SH-SY5Y (cell line): ENCODE results near the gene PRKACB.

Experiments
- GATA2 ChIP-seq: IDR thresholded peaks from 2 replicates; pipeline ENCODE4 v1.6.1; 2011; ENCODE audit warnings: mild to moderate bottlenecking, low read depth, low read length
- GATA3 ChIP-seq: IDR thresholded peaks from 2 replicates; pipeline ENCODE4 v1.6.1; 2011; ENCODE audit warnings: low read depth, mild to moderate bottlenecking, low read length, moderate library complexity

- TF ChIP-seq GATA3 (no peak), GATA2 (no peak)
Observed at GRCh38 chr1:84171481-84171880, 27.4 kb downstream of the PRKACB start.
